KMS-11 (cell line): ENCODE measurements around the gene LRBA.

Source experiments
- H2AFZ ChIP-seq: fragments of 200-600 bp; sonication (generic); 2 replicates; pipeline ENCODE4 v1.6.1; 2016; ENCODE audit warnings: antibody characterized with exemption, mixed run types, low read depth
- H3K27ac ChIP-seq: fragments of 200-600 bp; sonication (generic); 2 replicates; pipeline ENCODE4 v1.6.1; 2016; ENCODE audit warnings: mild to moderate bottlenecking, mixed run types
- H3K27me3 ChIP-seq: fragments of 200-600 bp; sonication (generic); 2 replicates; pipeline ENCODE4 v1.6.1; 2017; ENCODE audit warnings: mild to moderate bottlenecking, low read depth, mixed run types, moderate library complexity; ENCODE audit not compliant: insufficient read depth
- H3K36me3 ChIP-seq: fragments of 200-600 bp; sonication (generic); 2 replicates; pipeline ENCODE4 v1.6.1; 2017; ENCODE audit warnings: mild to moderate bottlenecking, mixed run types; ENCODE audit not compliant: insufficient read depth
- H3K4me1 ChIP-seq: fragments of 200-600 bp; sonication (generic); 2 replicates; pipeline ENCODE4 v1.6.1; 2016; ENCODE audit warnings: mild to moderate bottlenecking, low read depth, mixed run types; ENCODE audit not compliant: poor library complexity, severe bottlenecking
- H3K4me2 ChIP-seq: fragments of 200-600 bp; sonication (generic); 2 replicates; pipeline ENCODE4 v1.7.0; 2016; ENCODE audit warnings: mild to moderate bottlenecking, mixed run types
- H3K4me3 ChIP-seq: fragments of 200-600 bp; sonication (generic); IDR thresholded peaks from 2 replicates; pipeline ENCODE4 v1.6.1; 2017; ENCODE audit warnings: low read depth, low read length, mixed read lengths; ENCODE audit not compliant: insufficient read depth
- H3K79me2 ChIP-seq: fragments of 200-600 bp; sonication (generic); 2 replicates; pipeline ENCODE4 v1.6.1; 2016; ENCODE audit warnings: low read depth, mixed run types; ENCODE audit not compliant: insufficient read depth
- H3K9ac ChIP-seq: fragments of 200-600 bp; sonication (generic); 2 replicates; pipeline ENCODE4 v1.6.1; 2016; ENCODE audit warnings: mild to moderate bottlenecking, mixed run types
- H4K20me1 ChIP-seq: fragments of 200-600 bp; sonication (generic); 2 replicates; pipeline ENCODE4 v1.6.1; 2016; ENCODE audit warnings: mild to moderate bottlenecking, mixed run types; ENCODE audit not compliant: insufficient read depth
- CTCF ChIP-seq: fragments of 200-600 bp; sonication (generic); conservative IDR thresholded peaks from 2 replicates; pipeline ENCODE4 v1.6.1; 2017; ENCODE audit warnings: low read depth, mild to moderate bottlenecking, antibody characterized with exemption, low read length, moderate library complexity, mixed read lengths

The LRBA gene

GRCh38 chr4:150782311-150782710 lies 232.8 kb downstream of the LRBA start:
- Histone ChIP-seq H2AFZ (no peak overlapping the region), H3K4me3 (no peak overlapping the region), H3K27me3 (no peaks in the 10 kb centered on the region), H3K4me1 (no peaks in the 10 kb centered on the region), H3K9ac (no peak overlapping the region), H3K27ac (no peak overlapping the region), H3K4me2 (no peak overlapping the region), H3K79me2 (no peaks in the 10 kb centered on the region), H3K36me3 (no peaks in the 10 kb centered on the region), H4K20me1 (no peaks in the 10 kb centered on the region)
- TF ChIP-seq CTCF = no peak

GRCh38 chr4:150781191-150781590 lies 233.9 kb downstream of the LRBA start:
- no peak overlapping the region for H2AFZ ChIP-seq
- H3K27ac ChIP-seq = no peak overlapping the region
- H3K27me3 ChIP-seq = no peaks in the 10 kb centered on the region
- H4K20me1 ChIP-seq = no peaks in the 10 kb centered on the region
- H3K9ac ChIP-seq = no peak overlapping the region
- H3K4me3 ChIP-seq = no peak overlapping the region
- H3K4me2 ChIP-seq = no peak overlapping the region
- H3K36me3 ChIP-seq = no peaks in the 10 kb centered on the region
- no peaks in the 10 kb centered on the region for H3K79me2 ChIP-seq
- no peak for TF ChIP-seq CTCF
- no peaks in the 10 kb centered on the region for H3K4me1 ChIP-seq

DNA sequence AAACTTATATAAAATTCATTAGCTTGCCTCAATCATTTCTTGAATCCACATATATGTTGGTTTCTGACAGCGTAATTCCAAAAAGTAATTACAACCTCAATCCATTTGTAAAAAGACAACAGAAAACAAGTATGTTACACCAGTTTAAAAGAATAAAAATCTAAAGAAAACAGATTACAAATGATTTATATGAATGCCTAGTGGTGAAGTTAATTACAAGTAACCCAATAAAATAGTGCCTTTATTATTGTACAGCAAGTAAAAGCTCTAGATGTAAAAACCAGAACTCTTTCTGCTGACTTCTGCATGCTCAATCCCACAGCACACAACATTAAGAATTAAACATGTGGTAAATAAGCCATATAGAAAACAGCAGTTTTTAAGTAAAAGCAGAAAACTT lies 235.4 kb downstream of the LRBA start:
- no peak for TF ChIP-seq CTCF
- no peak overlapping the region for H3K27ac ChIP-seq
- no peak overlapping the region for H3K4me2 ChIP-seq
- no peaks in the 10 kb centered on the region for H3K4me1 ChIP-seq
- no peak overlapping the region for H2AFZ ChIP-seq
- H3K4me3 ChIP-seq = no peak overlapping the region
- no peaks in the 10 kb centered on the region for H4K20me1 ChIP-seq
- H3K27me3 ChIP-seq = no peaks in the 10 kb centered on the region
- no peaks in the 10 kb centered on the region for H3K36me3 ChIP-seq
- H3K79me2 ChIP-seq = no peaks in the 10 kb centered on the region
- no peak overlapping the region for H3K9ac ChIP-seq

DNA sequence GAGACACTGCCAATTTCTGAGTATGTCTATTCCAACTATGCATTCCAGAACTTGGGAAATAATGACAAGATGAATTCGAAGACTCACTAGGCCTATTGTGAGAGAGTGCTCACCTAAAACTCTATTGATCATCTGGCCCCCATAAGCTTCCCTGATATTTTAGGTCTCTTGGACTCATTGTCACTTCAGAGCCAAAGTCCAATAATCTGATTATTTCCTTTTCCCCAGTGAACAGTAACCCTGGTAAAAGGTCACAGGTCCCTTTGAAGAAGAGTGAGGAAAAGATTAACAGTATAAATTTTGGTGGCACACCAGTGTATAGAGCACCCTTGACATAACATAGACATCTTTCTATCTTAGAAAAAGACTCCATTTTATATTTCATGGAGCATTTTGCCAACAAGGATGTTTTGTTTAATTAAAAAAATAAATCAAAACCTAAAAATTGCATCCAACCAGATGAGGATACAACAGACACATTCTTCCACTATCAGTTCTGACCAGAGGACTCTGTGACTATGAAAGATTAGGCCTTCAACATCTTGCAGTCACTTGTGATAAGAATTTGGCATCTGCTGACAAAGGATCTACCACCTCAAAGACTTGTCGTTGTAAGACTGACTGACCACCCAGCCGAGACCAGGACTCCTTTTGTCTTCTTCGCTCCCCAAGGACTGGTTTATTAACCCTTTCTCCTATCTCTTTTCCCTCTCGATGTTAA lies 241.2 kb downstream of the LRBA start:
- no peaks in the 10 kb centered on the region for H3K79me2 ChIP-seq
- no peaks in the 10 kb centered on the region for H3K27me3 ChIP-seq
- H3K4me1 ChIP-seq = no peaks in the 10 kb centered on the region
- H4K20me1 ChIP-seq = no peaks in the 10 kb centered on the region
- H3K27ac ChIP-seq = no peak overlapping the region
- H3K4me2 ChIP-seq = no peak overlapping the region
- TF ChIP-seq CTCF = no peak
- no peak overlapping the region for H3K4me3 ChIP-seq
- H3K36me3 ChIP-seq = no peaks in the 10 kb centered on the region
- H3K9ac ChIP-seq = no peak overlapping the region
- H2AFZ ChIP-seq = no peak overlapping the region
